Brain microvascular endothelial cell (primary cell): Measurements from ENCODE around the gene GPD2.
"Not testable (repeated sequence)": the region's sequence is repeated elsewhere in the genome, so short reads cannot be mapped to it uniquely, and the experiment has no call there.

Experiments
- DNase-seq: peaks from one replicate; pipeline ENCODE4 v3.0.0-alpha.2; 2020
- H3K27ac ChIP-seq: fragments of 250-450 bp; sonication (Bioruptor Pico); 2 replicates; pipeline ENCODE4 v1.5.1; 2020; ENCODE audit warnings: mild to moderate bottlenecking, moderate library complexity
- H3K27me3 ChIP-seq: fragments of 250-450 bp; sonication (Bioruptor Pico); replicated peaks from 2 replicates; pipeline ENCODE4 v1.5.1; 2020; ENCODE audit warnings: mild to moderate bottlenecking
- H3K36me3 ChIP-seq: fragments of 250-450 bp; sonication (Bioruptor Pico); replicated peaks from 2 replicates; pipeline ENCODE4 v1.5.1; 2020; ENCODE audit warnings: mild to moderate bottlenecking
- H3K4me3 ChIP-seq: 2 replicates; pipeline ENCODE4 v1.5.1; 2011; ENCODE audit warnings: low read depth, mild to moderate bottlenecking, control low read depth, low read length, moderate library complexity
- in situ Hi-C: cut with HindIII; loops from 2 replicates; pipeline ENCODE4 v1.10.0; 2017; ENCODE audit warnings: low sequenced_read_pairs, low pct_ligation_motif_present
- TF ChIP-seq, protein P1 (sequence below): IDR thresholded peaks from 2 replicates; pipeline ENCODE4 v1.5.1; 2011; ENCODE audit warnings: low read depth, mild to moderate bottlenecking, moderate library complexity, low read length, control low read depth, inconsistent platforms; ENCODE audit errors: missing control alignments

The GPD2 gene

DNA sequence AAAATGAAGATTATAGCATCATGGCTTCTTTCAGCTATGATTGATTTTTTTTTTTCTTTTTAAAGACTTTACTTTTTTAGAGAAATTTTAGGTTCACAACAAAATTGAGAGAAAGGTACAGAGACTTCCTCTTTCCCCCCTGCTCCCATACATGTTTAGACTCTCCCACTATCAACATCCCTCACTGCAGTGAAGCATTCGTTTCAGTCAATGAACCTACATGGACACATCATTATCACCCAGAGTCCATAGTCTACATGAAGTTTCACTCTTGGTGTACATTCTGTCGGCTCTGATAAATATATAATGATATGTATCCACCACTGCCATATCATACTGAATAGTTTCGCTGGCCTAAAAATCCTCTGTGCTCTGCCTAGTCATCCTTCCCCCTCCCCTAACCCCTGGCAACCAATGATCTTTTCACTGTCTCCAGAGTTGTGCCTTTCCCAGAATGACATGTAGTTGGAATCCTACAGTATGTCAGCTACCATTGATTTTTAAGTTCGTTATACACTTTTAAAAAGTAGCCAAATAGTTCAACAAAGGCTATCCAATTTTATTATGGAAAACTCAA lies 86.8 kb downstream of the GPD2 start:
- TF ChIP-seq, protein P1, sequence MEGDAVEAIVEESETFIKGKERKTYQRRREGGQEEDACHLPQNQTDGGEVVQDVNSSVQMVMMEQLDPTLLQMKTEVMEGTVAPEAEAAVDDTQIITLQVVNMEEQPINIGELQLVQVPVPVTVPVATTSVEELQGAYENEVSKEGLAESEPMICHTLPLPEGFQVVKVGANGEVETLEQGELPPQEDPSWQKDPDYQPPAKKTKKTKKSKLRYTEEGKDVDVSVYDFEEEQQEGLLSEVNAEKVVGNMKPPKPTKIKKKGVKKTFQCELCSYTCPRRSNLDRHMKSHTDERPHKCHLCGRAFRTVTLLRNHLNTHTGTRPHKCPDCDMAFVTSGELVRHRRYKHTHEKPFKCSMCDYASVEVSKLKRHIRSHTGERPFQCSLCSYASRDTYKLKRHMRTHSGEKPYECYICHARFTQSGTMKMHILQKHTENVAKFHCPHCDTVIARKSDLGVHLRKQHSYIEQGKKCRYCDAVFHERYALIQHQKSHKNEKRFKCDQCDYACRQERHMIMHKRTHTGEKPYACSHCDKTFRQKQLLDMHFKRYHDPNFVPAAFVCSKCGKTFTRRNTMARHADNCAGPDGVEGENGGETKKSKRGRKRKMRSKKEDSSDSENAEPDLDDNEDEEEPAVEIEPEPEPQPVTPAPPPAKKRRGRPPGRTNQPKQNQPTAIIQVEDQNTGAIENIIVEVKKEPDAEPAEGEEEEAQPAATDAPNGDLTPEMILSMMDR = no peak
- Histone ChIP-seq H3K4me3 (no peak overlapping the region), H3K36me3 (no peaks in the 10 kb centered on the region), H3K27ac (no peak overlapping the region), H3K27me3 (no peaks in the 10 kb centered on the region)
- no peak for DNase-seq
- in situ Hi-C loops = no loop called here

DNA sequence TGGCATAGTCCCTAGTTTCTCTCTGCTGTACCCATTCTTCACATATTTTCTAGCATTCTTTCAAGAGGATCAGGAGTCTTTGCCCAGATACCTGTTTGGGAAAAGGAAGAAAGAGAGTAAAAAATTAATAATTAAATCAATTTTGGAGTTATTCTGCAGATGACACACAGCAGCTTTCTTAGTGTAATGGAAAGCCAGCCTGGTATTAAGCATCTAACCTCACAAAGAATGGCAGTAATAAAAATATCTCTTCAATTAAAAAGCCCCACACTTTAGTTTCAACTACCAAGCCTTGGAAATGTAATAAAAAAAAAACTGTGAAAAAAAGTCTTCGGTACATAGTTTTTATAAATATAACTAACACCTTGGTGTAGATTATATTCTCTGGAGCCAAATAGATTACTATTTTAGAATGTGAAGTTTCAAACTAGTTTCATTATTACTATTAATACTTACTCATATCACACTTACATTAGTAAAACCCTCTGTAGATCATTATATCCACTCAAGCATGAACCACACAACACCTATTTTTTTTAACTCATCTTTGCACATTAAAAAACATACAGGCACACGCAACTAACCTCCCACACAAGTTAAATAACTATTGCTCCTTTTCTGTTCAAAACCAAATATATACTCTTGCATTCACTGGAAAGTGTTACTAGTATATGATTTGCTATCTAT lies 90.9 kb downstream of the GPD2 start:
- Histone ChIP-seq H3K4me3 (no peak overlapping the region), H3K27ac (no peak overlapping the region), H3K27me3 (no peaks in the 10 kb centered on the region), H3K36me3 (no peaks in the 10 kb centered on the region)
- TF ChIP-seq, protein P1 = no peak
- no peak for DNase-seq
- in situ Hi-C loops = no loop called here

DNA sequence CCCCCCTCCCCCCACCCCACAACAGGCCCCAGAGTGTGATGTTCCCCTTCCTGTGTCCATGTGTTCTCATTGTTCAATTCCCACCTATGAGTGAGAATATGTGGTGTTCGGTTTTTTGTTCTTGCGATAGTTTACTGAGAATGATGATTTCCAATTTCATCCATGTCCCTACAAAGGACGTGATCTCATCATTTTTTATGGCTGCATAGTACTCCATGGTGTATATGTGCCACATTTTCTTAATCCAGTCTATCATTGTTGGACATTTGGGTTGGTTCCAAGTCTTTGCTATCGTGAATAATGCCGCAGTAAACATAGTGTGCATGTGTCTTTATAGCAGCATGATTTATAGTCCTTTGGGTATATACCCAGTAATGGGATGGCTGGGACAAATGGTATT lies 92.4 kb downstream of the GPD2 start:
- in situ Hi-C loops, H3K27me3 ChIP-seq, DNase-seq, H3K27ac ChIP-seq, H3K4me3 ChIP-seq, H3K36me3 ChIP-seq: not testable (repeated sequence)

DNA sequence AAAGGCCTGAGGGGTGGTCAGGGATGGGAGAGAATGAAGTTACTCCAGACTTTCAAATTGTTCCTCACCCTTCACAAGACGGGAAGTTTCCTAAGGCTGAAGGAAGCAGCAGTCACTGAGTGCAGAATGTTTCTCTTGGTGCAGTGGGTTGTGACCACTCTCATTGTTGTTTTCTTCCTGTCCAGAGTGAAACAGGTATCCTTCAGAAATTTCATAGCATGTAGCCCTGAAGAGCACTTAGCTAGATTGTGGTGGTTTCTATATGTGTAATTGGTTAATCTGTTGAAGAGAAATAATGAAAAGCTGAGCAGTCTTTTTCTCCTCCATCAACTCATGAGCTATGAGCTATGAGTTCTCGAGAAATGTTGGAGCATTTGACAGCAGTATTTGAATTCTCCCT lies 96.8 kb downstream of the GPD2 start:
- no peak overlapping the region for H3K27ac ChIP-seq
- no peak overlapping the region for H3K4me3 ChIP-seq
- TF ChIP-seq, protein P1 = no peak
- in situ Hi-C loops = no loop called here
- H3K27me3 ChIP-seq = no peaks in the 10 kb centered on the region
- no peaks in the 10 kb centered on the region for H3K36me3 ChIP-seq
- no peak for DNase-seq

DNA sequence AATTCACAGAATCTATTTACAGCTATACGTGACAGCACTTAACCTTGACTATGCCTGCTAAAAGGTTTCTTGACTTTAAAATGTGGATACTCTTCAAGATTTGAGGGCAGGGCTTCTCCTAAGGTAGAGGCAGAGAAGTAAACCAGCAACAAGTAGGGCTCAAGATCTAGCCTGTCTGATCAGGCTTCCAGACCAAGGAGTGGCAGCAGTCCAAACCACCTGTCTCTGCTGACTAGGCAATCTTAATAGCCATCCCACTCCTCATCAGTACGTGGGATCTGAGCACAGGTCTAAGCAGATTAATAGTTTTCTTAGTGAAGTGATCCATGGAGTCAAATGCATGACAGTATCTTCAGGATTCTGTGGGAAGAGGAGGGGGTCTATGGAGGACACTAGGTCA lies 100.4 kb downstream of the GPD2 start:
- DNase-seq = no peak
- Histone ChIP-seq H3K4me3 (no peak overlapping the region), H3K36me3 (no peaks in the 10 kb centered on the region), H3K27ac (no peak overlapping the region), H3K27me3 (no peaks in the 10 kb centered on the region)
- TF ChIP-seq, protein P1 = no peak
- in situ Hi-C loops = no loop called here

DNA sequence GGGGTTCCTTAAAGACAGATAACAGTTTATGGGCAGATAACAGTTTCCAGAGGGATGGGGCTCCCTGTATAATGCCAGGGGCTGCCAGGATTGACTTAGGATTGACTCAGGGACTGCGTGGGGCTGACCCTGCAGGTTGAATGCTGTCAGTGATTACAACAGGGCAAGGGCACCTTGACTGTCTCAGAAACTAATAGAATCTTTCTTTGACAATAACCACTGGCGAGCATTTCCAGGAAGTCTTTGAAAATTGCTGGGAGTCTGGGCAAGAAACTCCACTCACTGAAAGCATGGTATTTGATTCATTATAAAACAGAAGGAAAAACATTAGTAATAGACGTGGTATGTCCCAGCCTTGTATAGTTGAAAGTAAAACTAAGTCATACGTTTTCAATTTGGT lies 101.0 kb downstream of the GPD2 start:
- in situ Hi-C loops = no loop called here
- peak; percentile 38 for DNase-seq
- Histone ChIP-seq H3K27me3 (no peaks in the 10 kb centered on the region), H3K27ac (no peak overlapping the region), H3K4me3 (no peak overlapping the region), H3K36me3 (no peaks in the 10 kb centered on the region)
- TF ChIP-seq, protein P1 = no peak
